ENCODE results near the gene IER3. TPM values are rescaled to one million over a fixed set of nuclear protein-coding genes. Genes with fewer than 3 reads are reported as not detected.

IER3 gene, protein sequence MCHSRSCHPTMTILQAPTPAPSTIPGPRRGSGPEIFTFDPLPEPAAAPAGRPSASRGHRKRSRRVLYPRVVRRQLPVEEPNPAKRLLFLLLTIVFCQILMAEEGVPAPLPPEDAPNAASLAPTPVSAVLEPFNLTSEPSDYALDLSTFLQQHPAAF
- total RNA-seq = 12.7 TPM
- long read RNA-seq, partial matches to known transcripts = 0 of 4 reads
- long read RNA-seq, other reads (novel, unspliced or antisense) = 0 of 4 reads

- intact Hi-C loops (cut with micrococcal nuclease) = loop anchor here (10.0 kb wide), 1 partner anchor 81 kb away; no protein-coding TSS in a partner anchor
- ATAC-seq (peak; percentile 62), DNase-seq (peak; percentile 87)
These were observed at the start of gene IER3 for GRCh38 chr6:30744054-30744805. Gene IER3 (minus strand): TSS chr6:30744547. CDS start chr6:30744518, 29 bp downstream.

DNA sequence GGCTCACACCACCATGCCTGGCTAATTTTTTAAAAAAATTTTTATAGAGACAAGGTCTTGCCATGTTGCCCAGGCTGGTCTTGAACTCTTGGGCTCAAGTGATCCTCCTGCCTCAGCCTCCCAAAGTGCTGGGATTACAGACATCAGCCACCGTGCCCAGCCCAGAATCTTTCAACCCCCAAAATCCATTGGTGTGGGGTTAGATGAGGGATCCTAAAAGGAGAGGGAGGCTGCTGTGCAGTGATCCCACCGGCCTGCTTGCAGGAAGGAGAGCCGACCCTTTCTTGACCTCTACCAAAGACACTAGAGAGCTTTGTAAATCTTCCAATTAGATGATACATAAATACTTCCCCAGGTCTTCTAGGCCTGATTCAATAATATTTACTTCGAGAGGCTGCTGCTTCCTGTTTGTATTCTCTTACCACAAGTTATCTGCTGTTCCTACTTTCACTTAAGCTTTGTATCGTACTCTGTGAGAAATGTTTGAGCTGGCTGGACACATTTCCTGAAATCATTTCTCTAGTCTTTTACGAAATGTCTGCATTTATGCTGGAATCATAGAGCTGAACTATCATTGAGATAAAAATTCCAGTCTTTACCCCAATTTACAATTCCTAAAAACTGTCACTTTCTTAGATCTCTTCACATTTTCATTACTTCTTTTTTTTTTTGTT lies 49.3 kb upstream of the IER3 start:
- no peak for DNase-seq
- intact Hi-C loops (cut with micrococcal nuclease) = no loop called here
- peak; percentile 67 for ATAC-seq

DNA sequence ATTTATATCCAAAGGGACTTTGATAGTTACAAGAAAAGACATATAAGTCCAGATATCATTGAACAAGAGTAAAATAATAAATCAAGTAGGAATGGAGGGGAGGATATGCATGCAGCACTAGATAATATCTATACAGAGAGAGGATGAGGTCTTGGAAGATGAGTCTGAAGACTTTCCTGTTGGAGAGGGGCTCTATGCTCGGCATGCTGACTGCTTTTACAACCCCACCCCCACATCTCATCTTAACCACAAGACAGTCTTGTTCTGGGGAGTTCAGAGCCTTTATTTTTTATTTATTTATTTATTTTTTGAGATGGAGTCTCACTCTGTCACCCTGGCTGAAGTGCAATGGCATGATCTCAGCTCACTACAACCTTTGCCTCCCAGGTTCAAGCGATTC lies 48.4 kb upstream of the IER3 start:
- no peak for ATAC-seq
- intact Hi-C loops (cut with micrococcal nuclease) = no loop called here
- DNase-seq = no peak

DNA sequence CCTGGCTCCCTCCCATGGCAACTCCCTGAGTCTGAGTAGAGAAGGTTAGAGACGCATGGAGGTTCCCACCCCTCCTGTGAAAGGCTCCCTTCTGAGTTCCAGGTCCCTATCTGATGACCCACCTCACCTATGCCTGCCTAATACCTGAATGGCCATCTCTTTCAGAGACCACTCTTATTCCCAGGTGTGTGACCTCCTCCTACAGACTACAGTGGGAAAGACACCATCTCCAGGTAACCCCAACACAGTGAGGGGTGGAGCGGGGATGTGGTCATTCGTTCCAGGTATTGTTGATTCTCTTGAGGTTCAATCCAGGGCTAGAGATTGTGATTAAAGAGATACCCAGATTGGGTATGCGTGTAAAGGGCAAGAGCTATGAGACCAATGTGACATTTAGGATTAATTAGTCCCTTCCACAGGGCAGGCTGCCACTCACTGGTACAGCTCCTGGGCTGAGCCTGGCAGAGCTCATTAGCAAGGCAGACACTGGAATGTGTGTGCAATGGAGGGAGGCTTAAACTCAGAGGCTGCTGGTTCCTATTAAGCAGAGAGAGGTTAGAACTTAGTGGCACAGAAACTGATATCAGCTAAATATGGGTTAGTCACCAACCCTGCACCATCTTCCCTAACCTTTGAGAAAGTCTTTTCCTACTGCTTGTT lies 46.5 kb upstream of the IER3 start:
- no peak for ATAC-seq
- intact Hi-C loops (cut with micrococcal nuclease) = no loop called here

GRCh38 chr6:30789606-30790005 lies 45.3 kb upstream of the IER3 start:
- intact Hi-C loops (cut with micrococcal nuclease) = no loop called here
- DNase-seq (no peak), ATAC-seq (no peak)

More for the DNA sequence above, 46.5 kb upstream of the IER3 start:
- no peak for DNase-seq

- DNase-seq (no peak), ATAC-seq (peak; percentile 66)
- intact Hi-C loops (cut with micrococcal nuclease) = no loop called here
These were observed 43.6 kb upstream of the IER3 start for GRCh38 chr6:30787954-30788353.

DNA sequence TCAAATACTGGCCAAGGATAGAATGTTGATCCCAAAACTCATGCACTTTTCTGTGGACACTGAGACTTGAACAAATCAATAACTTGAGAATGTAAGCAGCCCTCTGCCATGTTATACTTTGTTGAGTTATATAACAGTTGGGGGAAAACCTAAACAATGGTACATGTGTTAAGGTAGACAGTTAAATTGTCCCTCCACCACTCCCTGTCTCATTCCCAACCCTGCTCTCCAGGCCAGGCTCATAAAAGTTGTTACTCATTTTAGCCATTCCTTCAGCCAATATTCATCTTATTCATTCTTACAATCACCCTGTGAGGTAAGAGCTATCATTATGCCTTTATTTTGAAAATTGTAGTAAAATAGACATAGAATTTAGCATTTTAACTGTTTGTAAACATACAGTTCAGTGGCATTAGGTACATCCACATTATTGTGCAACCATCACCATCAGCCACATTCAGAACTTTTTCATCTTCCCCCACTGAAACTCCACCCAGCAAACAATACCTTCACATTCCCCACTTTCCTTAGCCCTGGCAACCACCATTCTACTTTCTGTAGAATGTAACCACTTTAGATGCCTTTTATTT lies 38.2 kb upstream of the IER3 start:
- intact Hi-C loops (cut with micrococcal nuclease) = no loop called here
- DNase-seq (no peak), ATAC-seq (no peak)

DNA sequence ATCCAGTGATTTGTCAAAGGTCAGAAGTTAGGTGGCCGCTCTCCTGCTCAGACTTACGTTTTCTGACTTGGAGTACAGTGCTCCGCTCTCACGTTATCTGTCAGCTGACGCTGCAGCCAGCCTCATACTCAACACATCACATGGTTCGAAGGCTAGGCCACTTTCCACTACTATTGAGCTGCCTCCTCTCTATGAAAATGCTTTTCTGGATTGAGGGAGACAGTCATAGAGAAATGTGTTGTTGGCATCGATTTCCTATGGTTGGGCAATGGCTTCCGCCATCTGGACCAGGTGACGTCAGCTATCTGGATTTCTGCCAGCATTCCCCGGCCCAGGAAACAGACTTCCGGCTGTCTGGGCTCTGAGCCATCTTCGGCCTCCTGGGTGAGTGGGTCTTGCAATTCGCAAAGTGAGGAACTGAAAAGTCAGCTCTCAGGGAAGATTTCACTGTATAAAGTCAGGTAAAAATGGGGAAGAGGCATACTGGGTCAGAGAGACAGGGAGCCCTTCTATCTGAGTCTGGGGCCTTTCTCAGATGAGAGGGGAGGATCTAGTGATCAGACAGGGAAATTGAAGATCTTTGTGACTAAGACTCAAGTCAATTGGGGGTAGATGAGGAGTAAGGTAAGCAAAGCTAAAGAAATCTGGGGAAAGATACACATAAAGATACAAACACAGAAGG lies 37.5 kb upstream of the IER3 start:
- peak; percentile 96 for DNase-seq
- intact Hi-C loops (cut with micrococcal nuclease) = no loop called here
- peak; percentile 84 for ATAC-seq

DNA sequence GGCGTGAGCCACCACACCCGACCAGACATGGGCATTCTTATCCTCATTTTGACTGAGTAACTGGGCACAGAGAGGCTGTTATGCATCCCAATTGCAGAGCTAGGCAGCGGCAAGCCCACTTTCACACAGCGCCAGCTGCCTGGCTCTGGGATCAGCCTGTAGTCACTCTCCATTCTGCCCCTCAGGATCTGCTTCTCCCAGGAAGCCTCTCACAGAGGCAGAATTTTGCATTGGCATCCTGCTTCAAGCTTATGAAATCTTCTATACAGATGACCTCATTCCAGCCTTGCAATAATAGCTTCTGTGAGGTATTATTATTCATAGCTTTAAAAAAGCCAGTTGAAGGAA lies 37.0 kb upstream of the IER3 start:
- intact Hi-C loops (cut with micrococcal nuclease) = no loop called here
- ATAC-seq (peak; percentile 52), DNase-seq (peak; percentile 48)

- no peak for ATAC-seq
- no peak for DNase-seq
- intact Hi-C loops (cut with micrococcal nuclease) = no loop called here
These were observed 36.2 kb upstream of the IER3 start for GRCh38 chr6:30780642-30780920.

DNA sequence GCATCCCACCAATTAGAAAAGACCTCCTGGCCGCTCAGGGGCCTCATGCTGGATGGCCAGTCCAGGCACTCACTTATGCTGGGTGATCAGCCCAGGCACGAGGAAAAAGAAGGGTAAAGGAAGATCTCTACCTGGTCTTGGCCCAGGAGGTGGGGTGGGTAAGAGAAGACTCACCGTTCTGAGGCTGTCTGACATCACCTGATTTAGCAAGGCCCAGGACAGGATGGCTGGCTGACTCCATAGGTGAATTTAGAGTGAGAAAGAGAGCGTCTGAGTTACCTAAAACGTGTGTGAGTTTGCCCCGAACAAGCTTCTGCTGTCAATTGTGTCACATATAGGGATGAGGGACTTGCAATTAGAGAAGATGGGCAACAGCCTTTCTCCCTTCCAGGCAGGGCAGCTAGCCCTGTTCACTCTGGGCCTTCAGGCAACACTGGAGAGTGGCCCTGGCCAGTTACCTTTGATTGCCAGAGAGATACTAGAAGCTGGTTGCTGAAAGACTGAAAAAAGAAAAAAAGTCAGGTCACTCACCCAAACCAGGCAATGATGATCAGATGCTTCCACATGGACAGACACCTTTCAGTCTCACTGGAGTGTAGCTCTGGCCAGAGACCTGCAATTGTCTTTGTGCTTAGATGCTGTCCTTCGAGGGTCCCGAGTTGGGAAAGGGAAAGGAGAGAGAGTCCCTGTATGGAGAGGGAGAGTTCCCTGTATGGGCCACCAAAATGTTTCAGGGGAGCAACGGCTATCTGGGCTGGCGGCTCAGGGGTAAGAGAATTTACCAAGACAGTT lies 35.7 kb upstream of the IER3 start:
- ATAC-seq = no peak
- intact Hi-C loops (cut with micrococcal nuclease) = no loop called here
- no peak for DNase-seq

- DNase-seq (no peak), ATAC-seq (no peak)
- intact Hi-C loops (cut with micrococcal nuclease) = no loop called here
These were observed 33.8 kb upstream of the IER3 start for GRCh38 chr6:30778001-30778635.

DNA sequence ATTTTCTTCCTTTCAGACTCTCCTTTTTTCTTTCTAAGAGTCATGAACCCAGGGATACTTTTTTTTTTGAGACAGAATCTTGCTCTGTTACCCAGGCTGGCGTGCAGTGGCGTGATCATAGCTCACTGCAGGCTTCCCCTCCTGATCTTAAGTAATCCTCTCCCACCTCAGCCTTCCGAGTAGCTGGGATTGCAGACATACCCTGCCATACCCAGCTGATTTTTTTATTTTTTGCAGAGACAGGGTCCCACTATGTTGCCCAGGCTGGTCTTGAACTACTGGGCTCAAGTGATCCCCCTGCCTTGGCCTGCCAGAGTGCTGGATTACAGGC lies 32.8 kb upstream of the IER3 start:
- intact Hi-C loops (cut with micrococcal nuclease) = no loop called here
- no peak for DNase-seq
- ATAC-seq = no peak

GRCh38 chr6:30776390-30777154 lies 32.2 kb upstream of the IER3 start:
- intact Hi-C loops (cut with micrococcal nuclease) = no loop called here
- DNase-seq (no peak), ATAC-seq (no peak)

GRCh38 chr6:30775104-30775503 lies 30.8 kb upstream of the IER3 start:
- ATAC-seq (no peak), DNase-seq (no peak)
- intact Hi-C loops (cut with micrococcal nuclease) = no loop called here

GRCh38 chr6:30774701-30775100 lies 30.4 kb upstream of the IER3 start:
- peak; percentile 62 for ATAC-seq
- peak; percentile 38 for DNase-seq
- intact Hi-C loops (cut with micrococcal nuclease) = no loop called here

- intact Hi-C loops (cut with micrococcal nuclease) = no loop called here
- ATAC-seq (no peak), DNase-seq (no peak)
These were observed 26.2 kb upstream of the IER3 start for GRCh38 chr6:30770592-30770991.

All from left ventricle myocardium superior (tissue), 1 donor.